HG03103 (cell line): ENCODE measurements around the gene DTX2.
"Not testable (repeated sequence)": the region's sequence is repeated elsewhere in the genome, so short reads cannot be mapped to it uniquely, and the experiment has no call there.

Experiments used
- ATAC-seq: cut with Tn5 transposase; IDR thresholded peaks from one replicate; pipeline ENCODE4 v1.9.1; 2021; ENCODE audit warnings: low read depth; ENCODE audit not compliant: unreplicated experiment

The DTX2 gene

DNA sequence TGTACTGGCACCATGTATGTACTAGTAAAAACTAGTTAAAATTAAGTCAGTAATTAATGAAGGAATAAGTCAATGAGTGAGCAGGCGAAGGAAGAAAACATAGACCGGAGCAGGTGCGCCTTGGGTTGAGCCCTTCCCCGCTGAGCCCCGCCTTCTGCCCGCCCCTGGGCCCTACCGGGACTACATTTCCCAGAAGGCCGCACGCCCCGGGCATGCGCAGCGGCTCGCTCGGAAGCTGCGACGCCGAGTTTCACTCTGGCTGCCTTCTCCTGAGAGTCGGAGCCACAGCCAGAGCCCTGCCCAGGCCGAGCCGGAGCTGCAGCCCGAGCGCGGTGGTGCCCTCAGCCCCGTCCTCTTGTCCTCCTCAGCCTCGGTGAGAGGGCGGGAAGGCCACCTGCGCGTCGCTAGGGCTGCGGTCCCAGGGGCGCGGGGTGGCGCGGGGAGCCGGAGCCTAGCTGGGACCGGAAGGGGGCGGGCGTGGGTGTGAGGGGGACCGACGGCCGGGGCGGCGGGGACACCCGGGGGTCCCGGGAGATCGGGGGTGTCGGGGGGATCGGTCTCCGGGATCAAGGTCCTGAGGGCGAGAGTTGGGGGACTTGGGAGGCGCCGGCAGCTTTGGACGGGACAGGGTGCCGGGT, at the start of gene DTX2:
DTX2 (plus strand) TSS at position 246 of the 638 bp plus-strand sequence. CDS start 18,801 bp downstream, outside the sequence.
- peak; percentile 97 for ATAC-seq

- ATAC-seq: no peak
Measured at GRCh38 chr7:76412249-76412648, 49.3 kb upstream of the DTX2 start.

DNA sequence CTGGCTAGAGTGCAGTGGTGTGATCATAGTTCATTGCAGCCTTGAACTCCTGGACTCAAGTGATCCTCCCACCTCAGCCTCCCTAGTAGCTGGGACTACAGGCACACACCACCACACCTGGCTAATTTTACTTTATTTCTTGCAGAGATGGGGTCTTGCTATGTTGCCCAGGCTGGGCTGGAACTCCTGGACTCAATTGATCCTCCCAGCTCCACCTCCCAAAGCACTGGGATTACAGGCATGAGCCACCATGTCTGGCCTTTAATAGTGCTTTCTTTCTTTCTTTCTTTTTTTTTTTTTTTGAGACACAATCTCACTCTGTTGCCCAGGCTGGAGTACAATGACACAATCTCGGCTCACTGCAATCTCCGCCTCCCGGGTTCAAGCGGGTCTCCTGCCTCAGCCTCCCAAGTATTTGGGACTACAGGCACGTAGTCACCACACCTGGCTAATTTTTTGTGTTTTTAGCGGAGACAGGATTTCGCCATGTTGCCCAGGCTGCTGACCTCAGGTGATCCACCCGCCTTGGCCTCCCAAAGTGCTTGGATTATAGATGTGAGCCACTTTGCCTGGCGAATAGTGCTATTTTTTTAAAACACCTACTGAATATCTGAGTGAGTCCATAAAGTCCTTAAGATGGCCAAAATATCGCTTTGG, 43.7 kb upstream of the DTX2 start:
- not testable (repeated sequence) for ATAC-seq

- ATAC-seq: not testable (repeated sequence)
Measured at GRCh38 chr7:76421097-76421496, 40.4 kb upstream of the DTX2 start.

- ATAC-seq: no peak
Measured at GRCh38 chr7:76423666-76424412, 37.7 kb upstream of the DTX2 start.

- ATAC-seq: no peak
Measured at GRCh38 chr7:76424413-76425111, 36.9 kb upstream of the DTX2 start, which contains the start of gene ZP3. TSS of gene ZP3 (plus strand) at chr7:76424950. CDS start at chr7:76424965, 15 bp downstream.

GRCh38 chr7:76425156-76425555, 36.4 kb upstream of the DTX2 start:
- ATAC-seq: no peak

DNA sequence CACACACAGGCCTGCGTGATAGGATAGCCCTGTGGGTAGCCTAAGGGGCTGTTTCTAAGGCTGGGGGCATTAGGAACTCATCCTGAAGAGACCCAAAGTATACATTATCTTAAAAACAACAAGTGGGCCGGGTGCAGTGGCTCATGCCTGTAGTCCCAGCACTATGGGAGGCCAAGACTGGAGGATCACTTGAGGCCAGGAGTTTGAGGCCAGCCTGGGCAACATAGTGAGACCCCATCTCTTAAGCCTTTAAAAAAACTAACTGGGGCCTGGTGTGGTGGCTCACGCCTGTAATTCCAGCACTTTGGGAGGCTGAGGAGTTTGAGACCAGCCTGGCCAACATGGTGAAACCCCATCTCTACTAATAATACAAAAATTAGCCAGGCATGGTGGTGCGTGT, 36.0 kb upstream of the DTX2 start:
- not testable (repeated sequence) for ATAC-seq

DNA sequence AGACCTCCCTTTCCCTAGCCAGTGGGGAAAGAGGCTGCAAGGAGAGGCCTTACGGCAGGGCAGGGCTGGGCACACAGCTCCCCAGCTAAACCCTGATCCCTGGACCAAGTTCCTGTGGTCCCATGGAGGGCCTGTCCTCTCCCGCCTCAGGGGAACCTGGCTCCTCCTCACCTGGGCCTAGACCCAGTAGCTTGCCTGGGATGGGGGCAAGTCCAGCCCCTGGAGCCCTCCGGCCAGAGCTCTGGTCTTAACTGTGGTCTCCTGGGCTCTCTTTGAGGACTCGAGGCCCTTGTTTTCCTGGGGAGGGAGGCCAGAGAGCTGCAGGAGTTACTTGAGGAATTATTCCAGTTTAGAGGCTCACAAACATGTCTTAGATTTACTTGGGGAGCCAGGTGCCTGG, 35.3 kb upstream of the DTX2 start:
- no peak for ATAC-seq

DNA sequence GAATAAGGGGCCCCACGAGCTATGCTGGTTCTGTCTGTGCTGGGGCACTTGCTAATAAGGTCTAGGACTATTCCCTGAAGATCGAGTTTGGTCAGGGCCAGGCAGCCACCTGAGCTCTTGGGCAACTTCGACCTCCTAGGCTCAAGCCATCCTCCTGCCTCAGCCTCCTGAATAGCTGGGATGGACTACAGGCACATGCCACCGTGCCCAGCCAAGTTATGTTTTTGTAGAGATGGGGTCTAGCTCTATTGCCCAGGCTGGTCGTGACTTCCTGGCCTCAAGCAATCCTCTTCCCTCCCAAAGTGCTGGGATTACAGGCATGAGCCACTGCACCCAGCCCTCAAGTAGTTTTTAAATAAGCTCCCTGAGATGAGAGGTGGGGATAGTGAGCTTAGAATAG, 33.9 kb upstream of the DTX2 start:
- no peak for ATAC-seq

GRCh38 chr7:76428149-76428823, 33.2 kb upstream of the DTX2 start:
- ATAC-seq: no peak

- no peak for ATAC-seq
Measured at GRCh38 chr7:76428868-76429805, 32.4 kb upstream of the DTX2 start.

DNA sequence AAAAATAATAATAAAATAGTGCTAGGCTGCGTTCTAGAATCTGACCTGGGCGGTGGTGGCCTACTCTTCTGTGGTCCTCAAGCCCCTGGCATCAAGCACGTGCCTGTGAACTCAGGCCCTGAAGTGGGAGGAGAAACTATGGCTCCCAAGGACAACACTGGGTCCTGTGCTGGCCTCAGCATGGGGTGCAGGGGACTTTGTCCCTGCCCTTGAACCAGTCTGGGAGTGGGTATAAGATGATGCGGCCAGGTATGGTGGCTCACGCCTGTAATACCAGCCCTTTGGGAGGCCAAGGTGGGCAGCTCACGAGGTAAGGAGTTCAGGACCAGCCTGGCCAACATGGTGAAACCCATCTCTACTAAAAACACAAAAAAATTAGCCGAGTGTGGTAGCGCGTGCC, 31.3 kb upstream of the DTX2 start:
- ATAC-seq: no peak

- ATAC-seq: no peak
Measured at GRCh38 chr7:76430836-76431235, 30.7 kb upstream of the DTX2 start.

DNA sequence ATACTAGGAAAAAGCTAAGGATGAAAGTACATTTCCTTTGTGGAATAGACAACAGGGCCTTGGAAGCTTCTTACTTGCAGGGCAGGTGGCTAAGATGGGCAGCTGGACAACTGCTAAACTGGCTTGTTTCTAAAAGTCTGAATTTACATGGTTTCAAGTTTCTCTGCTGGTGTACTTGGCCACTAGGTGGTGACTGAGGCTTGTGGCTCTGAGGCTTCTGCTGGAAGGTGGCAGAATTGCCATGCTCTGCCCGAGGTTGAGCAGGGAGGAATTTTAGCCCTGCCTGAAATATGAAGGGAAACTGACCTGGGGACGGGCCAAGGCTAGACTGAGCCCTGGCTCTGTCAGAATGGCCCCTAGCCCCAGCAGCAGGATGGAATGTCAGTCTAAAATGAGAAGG, 23.6 kb upstream of the DTX2 start:
- peak; percentile 72 for ATAC-seq

- not testable (repeated sequence) for ATAC-seq
Measured at GRCh38 chr7:76439120-76439888, 22.2 kb upstream of the DTX2 start.

DNA sequence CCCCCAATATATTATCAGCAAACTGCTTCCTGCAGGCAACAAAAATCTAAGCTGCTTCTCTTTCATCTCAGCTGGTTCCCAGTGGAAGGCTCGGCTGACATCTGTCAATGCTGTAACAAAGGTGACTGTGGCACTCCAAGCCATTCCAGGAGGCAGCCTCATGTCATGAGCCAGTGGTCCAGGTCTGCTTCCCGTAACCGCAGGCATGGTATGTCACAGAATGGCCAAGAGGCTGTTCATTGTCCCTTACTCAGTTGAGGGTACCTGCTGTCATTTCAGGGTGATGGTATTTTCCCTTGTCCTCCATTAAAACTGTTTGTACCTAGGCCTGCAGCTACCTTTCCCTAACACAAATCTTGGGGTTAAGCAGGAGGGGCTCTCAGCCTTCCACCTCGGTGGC, 21.1 kb upstream of the DTX2 start:
- ATAC-seq: not testable (repeated sequence)

- ATAC-seq: not testable (repeated sequence)
Measured at GRCh38 chr7:76441792-76442191, 19.7 kb upstream of the DTX2 start.
